Measurements from ENCODE around the gene MAML3. TPM values are rescaled to one million over a fixed set of nuclear protein-coding genes. Genes with fewer than 3 reads are reported as not detected.
"Not testable (repeated sequence)": the region's sequence is repeated elsewhere in the genome, so short reads cannot be mapped to it uniquely, and the experiment has no call there.

Gene MAML3
- total RNA-seq, 6 experiments from 2014 or later = 1.2 to 1.9 (median 1.6) TPM

GRCh38 chr4:139956507-139957017 lies 197.4 kb downstream of the MAML3 start:
- no peak overlapping the region for H3K4me3 Mint-ChIP-seq
- H3K4me1 Mint-ChIP-seq (ENCODE audit: low read depth) = peaks cover under 1% of the 10 kb centered on the region
- H3K27me3 Mint-ChIP-seq (ENCODE audit: insufficient read depth) = peaks cover 21% of the 10 kb centered on the region
- no peak overlapping the region for H3K27ac Mint-ChIP-seq
- TF ChIP-seq, protein P1, sequence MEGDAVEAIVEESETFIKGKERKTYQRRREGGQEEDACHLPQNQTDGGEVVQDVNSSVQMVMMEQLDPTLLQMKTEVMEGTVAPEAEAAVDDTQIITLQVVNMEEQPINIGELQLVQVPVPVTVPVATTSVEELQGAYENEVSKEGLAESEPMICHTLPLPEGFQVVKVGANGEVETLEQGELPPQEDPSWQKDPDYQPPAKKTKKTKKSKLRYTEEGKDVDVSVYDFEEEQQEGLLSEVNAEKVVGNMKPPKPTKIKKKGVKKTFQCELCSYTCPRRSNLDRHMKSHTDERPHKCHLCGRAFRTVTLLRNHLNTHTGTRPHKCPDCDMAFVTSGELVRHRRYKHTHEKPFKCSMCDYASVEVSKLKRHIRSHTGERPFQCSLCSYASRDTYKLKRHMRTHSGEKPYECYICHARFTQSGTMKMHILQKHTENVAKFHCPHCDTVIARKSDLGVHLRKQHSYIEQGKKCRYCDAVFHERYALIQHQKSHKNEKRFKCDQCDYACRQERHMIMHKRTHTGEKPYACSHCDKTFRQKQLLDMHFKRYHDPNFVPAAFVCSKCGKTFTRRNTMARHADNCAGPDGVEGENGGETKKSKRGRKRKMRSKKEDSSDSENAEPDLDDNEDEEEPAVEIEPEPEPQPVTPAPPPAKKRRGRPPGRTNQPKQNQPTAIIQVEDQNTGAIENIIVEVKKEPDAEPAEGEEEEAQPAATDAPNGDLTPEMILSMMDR (IDR thresholded peaks at IDR 0.05) = no peak
- no peaks in the 10 kb centered on the region for H3K9me3 Mint-ChIP-seq
- no peaks in the 10 kb centered on the region for H3K36me3 Mint-ChIP-seq (ENCODE audit: low read depth)
- DNase-seq = no peak

- no peak overlapping the region for H3K4me3 Mint-ChIP-seq
- TF ChIP-seq, protein P1 (IDR thresholded peaks at IDR 0.05) = no peak
- no peaks in the 10 kb centered on the region for H3K36me3 Mint-ChIP-seq (ENCODE audit: low read depth)
- DNase-seq = no peak
- no peak overlapping the region for H3K27ac Mint-ChIP-seq
- no peaks in the 10 kb centered on the region for H3K9me3 Mint-ChIP-seq
- H3K27me3 Mint-ChIP-seq (ENCODE audit: insufficient read depth) = peaks cover 21% of the 10 kb centered on the region
- H3K4me1 Mint-ChIP-seq (ENCODE audit: low read depth) = peaks cover 10% of the 10 kb centered on the region
These were observed 198.4 kb downstream of the MAML3 start for GRCh38 chr4:139955600-139955999.

GRCh38 chr4:139954512-139954911 lies 199.5 kb downstream of the MAML3 start:
- peaks cover 24% of the 10 kb centered on the region for H3K27me3 Mint-ChIP-seq (ENCODE audit: insufficient read depth)
- H3K4me1 Mint-ChIP-seq (ENCODE audit: low read depth) = peaks cover 15% of the 10 kb centered on the region
- DNase-seq = no peak
- TF ChIP-seq, protein P1 (IDR thresholded peaks at IDR 0.05) = no peak
- no peaks in the 10 kb centered on the region for H3K36me3 Mint-ChIP-seq (ENCODE audit: low read depth)
- no peak overlapping the region for H3K27ac Mint-ChIP-seq
- H3K4me3 Mint-ChIP-seq = no peak overlapping the region
- no peaks in the 10 kb centered on the region for H3K9me3 Mint-ChIP-seq

DNA sequence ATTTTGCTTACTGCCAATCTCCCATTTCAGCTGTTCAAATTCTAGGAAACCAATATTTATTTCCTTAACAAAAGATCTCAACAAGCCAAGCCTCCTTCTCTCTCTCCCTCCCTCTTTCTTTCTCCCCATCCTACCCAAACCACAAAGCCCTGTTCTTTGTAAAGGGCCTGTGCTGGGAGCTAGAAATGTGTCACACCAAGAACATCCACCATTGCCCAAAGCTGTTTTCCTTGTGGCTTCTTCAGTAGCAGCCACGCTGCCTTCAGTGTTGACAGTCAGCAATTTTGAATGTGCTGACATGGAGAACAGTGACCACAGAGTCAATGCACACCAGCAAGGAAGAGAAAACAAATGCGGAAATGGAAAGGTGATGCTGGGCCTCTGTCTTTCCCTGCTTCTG lies 203.0 kb downstream of the MAML3 start:
- TF ChIP-seq, protein P1 (IDR thresholded peaks at IDR 0.05) = no peak
- H3K4me1 Mint-ChIP-seq (ENCODE audit: low read depth) = peaks cover 30% of the 10 kb centered on the region
- H3K4me3 Mint-ChIP-seq = no peak overlapping the region
- peak; percentile 51 for DNase-seq
- no peak overlapping the region for H3K27ac Mint-ChIP-seq
- no peaks in the 10 kb centered on the region for H3K9me3 Mint-ChIP-seq
- no peaks in the 10 kb centered on the region for H3K36me3 Mint-ChIP-seq (ENCODE audit: low read depth)
- peaks cover 18% of the 10 kb centered on the region for H3K27me3 Mint-ChIP-seq (ENCODE audit: insufficient read depth)

GRCh38 chr4:139950568-139950967 lies 203.4 kb downstream of the MAML3 start:
- H3K27ac Mint-ChIP-seq = no peak overlapping the region
- no peaks in the 10 kb centered on the region for H3K36me3 Mint-ChIP-seq (ENCODE audit: low read depth)
- peaks cover 30% of the 10 kb centered on the region for H3K4me1 Mint-ChIP-seq (ENCODE audit: low read depth)
- TF ChIP-seq, protein P1 (IDR thresholded peaks at IDR 0.05) = no peak
- peaks cover 18% of the 10 kb centered on the region for H3K27me3 Mint-ChIP-seq (ENCODE audit: insufficient read depth)
- peak; percentile 26 for DNase-seq
- H3K9me3 Mint-ChIP-seq = no peaks in the 10 kb centered on the region
- H3K4me3 Mint-ChIP-seq = no peak overlapping the region

DNA sequence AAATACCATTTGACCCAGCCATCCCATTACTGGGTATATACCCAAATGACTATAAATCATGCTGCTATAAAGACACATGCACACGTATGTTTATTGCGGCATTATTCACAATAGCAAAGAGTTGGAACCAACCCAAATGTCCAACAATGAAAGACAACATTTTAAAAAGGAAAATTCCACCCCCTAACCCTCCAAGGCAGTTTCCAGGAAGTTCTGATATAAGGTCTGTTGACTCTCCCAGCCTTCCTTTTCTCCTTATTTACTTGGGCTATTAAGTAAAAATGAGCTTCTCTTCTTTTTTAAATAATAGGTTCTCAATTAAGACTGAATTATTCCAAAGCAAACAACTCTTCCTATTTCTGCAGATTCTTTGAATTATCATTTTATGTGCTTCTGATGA lies 209.1 kb downstream of the MAML3 start:
- H3K36me3 Mint-ChIP-seq (ENCODE audit: low read depth); H3K27me3 Mint-ChIP-seq (ENCODE audit: insufficient read depth); H3K9me3 Mint-ChIP-seq; H3K4me3 Mint-ChIP-seq; DNase-seq; H3K27ac Mint-ChIP-seq: not testable (repeated sequence)
- peaks cover 15% of the 10 kb centered on the region for H3K4me1 Mint-ChIP-seq (ENCODE audit: low read depth)

Data from HFFc6 (cell line).